GM19099 (cell line): ENCODE data around the gene LRP2.

ENCODE experiments used
- POLR2A ChIP-seq: IDR thresholded peaks from 3 replicates; pipeline ENCODE4 v1.6.1; 2011; ENCODE audit warnings: low read depth; ENCODE audit not compliant: insufficient read length; ENCODE audit errors: extremely low read depth

The LRP2 gene

GRCh38 chr2:169141713-169142352 is 220.5 kb downstream of the LRP2 start:
- no peak for TF ChIP-seq POLR2A

DNA sequence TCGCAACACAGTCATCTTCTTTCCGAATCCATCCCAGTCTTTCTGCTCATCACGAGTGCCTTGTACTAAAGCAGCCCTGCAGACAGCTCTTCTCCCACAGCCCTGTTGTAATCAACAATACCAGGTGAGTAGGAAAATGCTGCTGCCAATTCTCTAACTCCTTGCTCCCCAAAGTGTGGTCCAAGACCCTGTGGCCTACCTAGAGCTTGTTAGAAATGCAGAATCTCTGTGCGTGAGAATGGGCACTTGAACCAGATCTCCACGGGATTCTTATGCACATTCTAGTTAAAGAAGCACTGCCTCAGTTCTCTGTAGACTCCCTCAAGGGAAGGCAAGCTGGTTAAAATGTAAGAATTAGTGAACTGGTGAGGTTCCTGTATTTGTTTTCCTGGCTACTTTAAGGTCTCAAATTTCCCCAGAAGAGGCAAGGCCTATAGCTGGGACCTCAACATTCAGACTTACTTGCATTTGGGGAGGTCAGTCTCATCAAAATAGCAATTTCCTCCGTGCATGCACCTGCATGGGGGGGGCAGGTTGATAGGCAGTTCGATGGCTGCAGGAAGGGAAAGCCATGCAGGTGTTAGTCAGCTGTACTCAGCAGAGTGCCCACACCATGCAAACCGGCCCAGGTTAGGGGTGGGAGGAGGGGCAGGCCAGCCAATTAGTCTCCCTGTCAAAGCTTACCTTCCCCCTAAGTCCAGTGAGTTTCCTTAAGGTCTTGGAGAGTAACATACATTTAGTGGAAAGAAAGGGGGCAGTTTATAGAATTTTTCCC is 222.2 kb downstream of the LRP2 start:
- no peak for TF ChIP-seq POLR2A

DNA sequence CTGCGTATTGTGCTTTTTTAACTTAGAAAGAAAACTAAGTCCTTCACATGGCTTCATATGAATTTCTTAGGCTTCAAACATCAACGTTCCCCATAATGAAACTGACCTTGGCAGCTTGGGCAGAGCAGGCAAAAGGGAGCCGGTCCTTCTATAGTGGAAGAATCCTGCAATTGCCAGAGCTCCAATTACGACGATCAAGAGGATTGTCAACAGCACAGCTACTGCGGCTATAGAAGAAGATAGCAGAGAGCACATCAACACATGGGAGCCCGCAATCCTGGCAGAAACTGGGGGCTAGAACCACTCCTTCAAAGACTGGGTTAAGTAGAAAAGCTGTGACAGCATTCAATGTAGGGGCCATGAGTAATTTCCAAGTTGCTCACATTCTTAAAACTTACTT is 223.2 kb downstream of the LRP2 start:
- no peak for TF ChIP-seq POLR2A

DNA sequence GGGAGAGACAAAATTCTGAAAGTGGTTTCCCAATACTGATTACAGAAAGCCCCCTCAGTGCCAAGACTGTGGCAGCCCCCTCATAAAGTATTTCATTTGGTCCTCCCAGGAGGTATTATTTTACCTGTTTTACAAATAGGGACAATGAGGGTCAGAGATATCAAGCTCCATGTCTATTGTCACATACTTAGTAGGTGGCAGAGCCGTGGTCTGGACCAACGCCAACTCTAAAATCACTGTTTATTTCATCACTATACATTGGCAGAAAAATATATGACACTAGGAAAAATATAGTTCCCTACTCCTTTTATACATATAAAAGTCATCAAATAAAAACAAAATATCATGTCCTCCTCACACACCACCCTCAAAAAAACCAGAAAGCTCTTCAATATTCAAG is 224.4 kb downstream of the LRP2 start:
- no peak for TF ChIP-seq POLR2A

DNA sequence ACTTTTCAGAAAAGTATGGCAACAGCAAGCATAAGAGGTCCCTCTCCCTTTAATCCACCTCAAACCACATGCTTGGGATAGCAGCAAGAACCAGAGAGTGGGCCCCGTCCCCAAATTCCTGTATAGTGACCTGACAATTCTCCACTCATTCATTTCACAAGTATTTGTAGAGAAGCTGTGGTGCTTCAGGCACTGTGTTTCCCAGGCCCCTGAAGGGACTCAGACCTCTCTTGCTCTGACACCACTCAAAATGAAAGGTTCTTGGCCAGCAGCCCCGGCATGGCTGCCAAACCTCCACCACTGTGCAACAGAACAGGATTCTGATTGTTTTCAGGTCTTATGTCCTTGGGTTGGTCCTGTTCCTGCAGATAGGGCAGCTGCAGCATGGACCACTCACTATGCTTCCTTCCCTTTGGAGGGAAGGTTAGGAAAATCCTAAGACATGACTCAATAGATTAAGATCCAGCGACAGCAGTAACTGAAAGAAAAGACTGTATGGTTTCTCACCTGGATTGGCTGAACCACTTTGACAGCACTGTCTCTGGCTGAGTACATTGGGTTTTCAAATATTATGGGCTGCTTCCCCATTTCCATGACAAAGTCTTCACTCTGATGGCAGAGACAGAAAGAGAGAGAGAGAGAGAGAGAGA is 225.3 kb downstream of the LRP2 start:
- TF ChIP-seq POLR2A, result no peak

DNA sequence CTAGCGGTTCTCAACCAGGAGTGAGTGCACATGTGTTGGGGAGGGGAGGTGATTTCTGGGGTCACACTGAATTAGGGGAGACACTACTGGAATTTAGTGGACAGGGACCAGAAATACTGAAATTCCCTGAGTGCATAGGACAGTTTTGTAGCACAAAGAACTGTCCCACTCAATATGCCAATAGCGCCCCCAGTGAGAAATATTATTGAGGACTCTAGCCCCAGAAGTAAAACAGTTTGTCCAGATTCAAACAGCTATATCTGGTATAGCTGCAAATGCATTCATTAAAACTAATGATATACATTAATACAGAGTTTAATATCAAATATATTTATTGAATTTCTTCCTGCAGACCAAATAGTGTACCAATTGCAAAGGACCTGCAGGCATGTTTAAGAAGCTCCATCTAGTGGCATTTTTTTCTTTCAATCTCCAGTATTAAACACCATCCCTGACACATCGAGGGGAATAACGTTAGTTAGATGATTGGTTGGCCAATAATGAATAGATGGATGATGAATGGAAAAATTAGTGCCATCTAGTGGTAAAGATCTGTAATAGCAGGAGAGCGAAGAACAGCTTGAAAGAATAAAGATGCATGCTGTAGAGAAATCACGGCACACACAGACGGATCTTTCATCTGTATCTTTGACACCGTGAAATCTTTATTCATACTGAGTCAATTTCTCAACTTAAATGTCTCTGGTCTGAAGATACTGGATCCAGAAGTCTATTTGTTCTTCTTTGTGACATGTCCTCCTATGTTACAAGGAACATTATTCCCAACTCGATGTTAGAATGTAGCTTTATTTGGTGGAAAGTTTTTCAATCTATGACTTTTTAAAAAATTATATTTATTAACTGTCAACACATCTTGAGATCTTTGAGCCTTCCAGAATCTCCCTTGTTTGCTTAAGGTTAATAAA is 230.5 kb downstream of the LRP2 start:
- TF ChIP-seq POLR2A, result no peak

- TF ChIP-seq POLR2A, result no peak
Measured at GRCh38 chr2:169129703-169130243, 232.6 kb downstream of the LRP2 start.

DNA sequence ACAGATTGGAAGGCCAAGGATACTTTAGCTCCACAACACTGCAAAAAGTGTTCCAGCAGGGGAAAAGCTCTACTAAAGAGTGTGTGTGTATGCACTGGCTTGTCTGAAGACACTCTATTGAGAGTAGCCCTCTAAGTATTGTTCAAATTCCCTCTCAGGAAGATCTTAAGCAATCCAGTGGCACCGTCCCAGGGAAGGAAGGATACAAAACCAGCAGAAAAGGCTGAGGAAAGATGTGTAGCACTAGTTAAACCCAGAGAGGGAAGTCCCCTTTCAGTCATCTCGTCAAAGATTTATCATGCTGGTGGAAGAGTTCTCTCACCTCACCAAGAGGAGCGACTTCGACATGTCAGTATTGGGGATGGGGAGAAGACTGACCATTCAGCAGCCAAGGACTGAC is 242.5 kb downstream of the LRP2 start:
- TF ChIP-seq POLR2A, result no peak

DNA sequence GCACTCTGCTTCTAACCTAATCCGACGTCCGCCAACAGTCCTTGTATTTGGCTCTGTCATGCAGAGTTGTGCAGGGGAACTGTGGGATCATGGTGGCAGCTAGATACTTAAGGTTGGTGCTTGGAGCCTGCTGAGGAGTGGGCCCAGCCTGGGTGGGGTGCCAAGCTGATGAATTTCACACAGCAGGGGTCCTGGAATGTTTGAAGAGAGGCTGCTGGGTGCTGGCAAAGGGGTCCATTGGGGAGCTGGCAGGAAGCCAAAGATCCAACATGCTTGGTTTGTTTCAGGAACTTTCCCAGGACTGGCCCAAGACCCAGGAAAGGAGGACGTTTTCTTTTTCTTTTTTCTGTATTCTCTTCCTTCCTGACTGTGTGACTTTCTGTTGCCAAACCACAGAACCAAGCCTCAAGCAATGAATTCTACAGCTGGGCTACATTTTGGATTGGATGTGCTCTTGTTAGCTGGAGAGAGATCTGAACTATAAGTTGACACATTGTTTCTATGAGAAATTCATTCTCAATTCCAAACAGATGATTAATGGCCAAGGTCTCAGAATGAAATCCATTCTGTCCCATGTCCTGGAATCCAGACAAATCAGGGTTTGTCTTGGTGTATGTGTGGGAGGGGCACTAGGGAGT is 243.1 kb downstream of the LRP2 start:
- TF ChIP-seq POLR2A, result no peak

DNA sequence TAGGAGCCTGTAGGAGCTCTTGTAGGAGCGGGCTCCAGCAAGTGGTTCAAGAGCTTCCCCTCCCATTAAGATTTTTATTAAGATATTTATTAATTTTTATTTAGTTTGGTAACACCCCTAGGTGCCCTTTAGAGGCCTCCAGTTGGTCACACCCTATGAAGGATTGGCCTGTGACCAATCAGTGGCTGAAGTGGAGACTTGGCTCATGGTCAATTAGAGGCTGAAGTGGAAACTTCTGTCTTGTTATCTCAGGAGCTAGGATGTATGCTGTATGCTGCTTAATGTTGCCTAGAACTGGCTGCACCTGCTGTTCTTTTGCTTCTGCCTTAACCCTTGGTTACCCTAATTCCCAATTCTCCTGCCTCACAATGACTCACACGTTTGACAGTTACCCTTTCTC is 244.3 kb downstream of the LRP2 start:
- no peak for TF ChIP-seq POLR2A

DNA sequence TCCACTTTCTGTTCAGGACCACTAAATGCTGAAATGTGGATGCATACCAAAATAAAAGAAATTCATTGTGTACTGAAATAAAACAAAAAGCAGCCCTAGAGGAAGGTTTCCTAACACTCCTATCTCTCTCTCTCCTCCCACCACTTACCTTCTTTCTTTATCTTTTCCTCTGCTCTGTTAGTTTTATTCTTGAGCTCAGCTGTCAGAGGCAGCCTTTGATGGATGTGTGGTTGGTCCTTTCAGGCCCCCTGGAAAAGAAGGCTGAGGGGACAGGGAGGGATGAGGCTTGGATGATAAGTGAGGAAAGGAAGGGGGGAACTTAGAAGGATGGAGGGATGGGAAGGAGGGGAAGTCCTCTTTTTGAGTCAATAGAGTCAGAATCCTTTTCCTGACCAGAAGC is 245.3 kb downstream of the LRP2 start:
- no peak for TF ChIP-seq POLR2A

DNA sequence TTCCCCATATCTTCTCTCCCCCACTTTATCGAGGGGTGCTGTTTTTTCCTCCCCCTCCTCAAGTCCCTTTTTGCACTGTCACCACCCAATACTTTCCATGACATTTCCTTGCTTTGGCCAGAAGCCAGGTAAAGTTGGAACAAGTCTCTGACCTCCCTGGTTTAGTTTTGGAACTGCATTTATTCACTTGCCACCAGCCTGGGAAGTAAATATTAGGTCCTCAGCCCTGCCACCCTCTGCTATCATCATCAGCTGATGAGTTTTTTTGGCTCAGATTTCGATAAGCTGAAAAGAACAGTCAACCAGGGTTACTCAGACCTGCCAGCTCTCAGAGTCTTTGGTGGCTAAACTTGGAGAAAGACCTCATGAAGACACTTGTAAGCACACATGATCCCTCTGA is 246.0 kb downstream of the LRP2 start:
- TF ChIP-seq POLR2A, result no peak

GRCh38 chr2:169114056-169114455 is 248.3 kb downstream of the LRP2 start:
- no peak for TF ChIP-seq POLR2A

DNA sequence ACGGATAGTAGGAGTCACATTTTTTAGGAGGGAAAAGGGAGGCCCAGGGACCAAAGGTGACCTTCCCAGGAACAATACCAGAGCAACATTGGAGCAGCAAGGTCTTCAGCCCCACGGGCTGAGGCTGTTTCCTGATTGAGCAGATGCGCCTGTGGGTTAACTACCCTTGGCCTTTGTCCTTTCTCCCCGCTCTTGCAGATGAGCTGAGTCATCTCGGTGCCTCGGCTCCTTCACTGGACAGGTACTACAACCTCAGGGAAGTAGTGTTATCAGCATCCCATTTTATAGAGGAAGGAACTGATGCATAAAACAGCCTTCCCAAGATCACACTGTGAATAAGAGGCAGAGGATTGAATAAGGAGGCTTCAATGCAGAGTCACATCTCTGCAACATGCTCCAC is 249.5 kb downstream of the LRP2 start:
- TF ChIP-seq POLR2A, result no peak
